DND-41 (cell line): Measurements from ENCODE around the gene RARG.

ENCODE experiments used
- ATAC-seq: fragments of 200-7000 bp; cut with Tn5 transposase; 3 replicates; pipeline ENCODE4 v1.9.1; 2021; ENCODE audit warnings: low read depth; ENCODE audit not compliant: insufficient read depth
- DNase-seq: peaks from one replicate; pipeline ENCODE4 v3.0.0-alpha.2; 2020
- H2AFZ ChIP-seq: 2 replicates; pipeline ENCODE4 v1.6.0; 2012; ENCODE audit warnings: low read depth, low read length
- H3K27ac ChIP-seq: 2 replicates; pipeline ENCODE4 v1.5.1; 2012; ENCODE audit warnings: low read length, inconsistent platforms
- H3K27me3 ChIP-seq: fragments of 200-600 bp; sonication (generic); 2 replicates; pipeline ENCODE4 v1.6.0; 2012; ENCODE audit warnings: low read length, mild to moderate bottlenecking, inconsistent platforms; ENCODE audit not compliant: insufficient read depth, poor library complexity
- H3K36me3 ChIP-seq: 2 replicates; pipeline ENCODE4 v1.5.1; 2012; ENCODE audit warnings: low read length, inconsistent platforms; ENCODE audit not compliant: insufficient read depth
- H3K4me1 ChIP-seq: 2 replicates; pipeline ENCODE4 v1.5.1; 2012; ENCODE audit warnings: mild to moderate bottlenecking, low read length; ENCODE audit not compliant: insufficient read depth
- H3K4me2 ChIP-seq: 2 replicates; pipeline ENCODE4 v1.6.0; 2012; ENCODE audit warnings: mild to moderate bottlenecking, moderate library complexity, low read length, inconsistent platforms; ENCODE audit not compliant: insufficient read depth
- H3K4me3 ChIP-seq, 2 experiments: fragments of 200-600 bp in 1 of 2; shearing (Covaris generic) in 1 of 2; 2 replicates each; pipeline ENCODE4 v1.5.1; 2012 to 2016; ENCODE audit warnings: inconsistent platforms in 2 of 2, low read length in 2 of 2, mild to moderate bottlenecking in 2 of 2, low read depth in 1 of 2, moderate library complexity in 1 of 2
- H3K79me2 ChIP-seq: 2 replicates; pipeline ENCODE4 v1.6.0; 2012; ENCODE audit warnings: low read length, inconsistent platforms; ENCODE audit not compliant: insufficient read depth
- H3K9ac ChIP-seq: 2 replicates; pipeline ENCODE4 v1.6.0; 2012; ENCODE audit warnings: low read depth, mild to moderate bottlenecking, inconsistent platforms, low read length, moderate library complexity
- H3K9me3 ChIP-seq: 2 replicates; pipeline ENCODE4 v1.5.1; 2012; ENCODE audit warnings: low read length, moderate library complexity, mild to moderate bottlenecking, inconsistent platforms; ENCODE audit not compliant: insufficient read depth, severe bottlenecking
- H4K20me1 ChIP-seq: 2 replicates; pipeline ENCODE4 v1.6.0; 2012; ENCODE audit warnings: low read length; ENCODE audit not compliant: insufficient read depth
- CTCF ChIP-seq: IDR thresholded peaks from 2 replicates; pipeline ENCODE4 v1.5.1; 2012; ENCODE audit warnings: borderline replicate concordance, low read length, moderate library complexity, mild to moderate bottlenecking; ENCODE audit not compliant: poor library complexity, severe bottlenecking; ENCODE audit errors: extremely low read depth
- EZH2 ChIP-seq: IDR thresholded peaks from 3 replicates; pipeline ENCODE4 v1.6.1; 2012; ENCODE audit warnings: borderline replicate concordance, low read depth, mild to moderate bottlenecking, moderate library complexity, low read length, inconsistent platforms; ENCODE audit not compliant: severe bottlenecking

The RARG gene

GRCh38 chr12:53236443-53237111, 4.6 kb upstream of the RARG start:
- Histone ChIP-seq H4K20me1 (no peaks in the 10 kb centered on the region), H3K4me1 (peaks cover 23% of the 10 kb centered on the region), H2AFZ (no peak overlapping the region), H3K9ac (no peak overlapping the region), H3K36me3 (no peaks in the 10 kb centered on the region), H3K4me3 (no peak overlapping the region), H3K27me3 (no peaks in the 10 kb centered on the region), H3K27ac (no peak overlapping the region), H3K9me3 (no peaks in the 10 kb centered on the region), H3K79me2 (no peaks in the 10 kb centered on the region), H3K4me2 (no peak overlapping the region)
- DNase-seq, result no peak
- ATAC-seq, result no peak
- TF ChIP-seq EZH2 (no peak), CTCF (no peak)

- TF ChIP-seq CTCF (no peak), EZH2 (no peak)
- no peak overlapping the region for H3K4me3 ChIP-seq
- no peak for DNase-seq
- no peak overlapping the region for H3K9ac ChIP-seq
- no peaks in the 10 kb centered on the region for H3K79me2 ChIP-seq
- H3K36me3 ChIP-seq, result no peaks in the 10 kb centered on the region
- peaks cover 26% of the 10 kb centered on the region for H3K4me1 ChIP-seq
- no peaks in the 10 kb centered on the region for H4K20me1 ChIP-seq
- no peaks in the 10 kb centered on the region for H3K9me3 ChIP-seq
- ATAC-seq, result no peak
- H2AFZ ChIP-seq, result no peak overlapping the region
- H3K27me3 ChIP-seq, result no peaks in the 10 kb centered on the region
- no peak overlapping the region for H3K4me2 ChIP-seq
- no peak overlapping the region for H3K27ac ChIP-seq
These were observed 3.9 kb upstream of the RARG start for GRCh38 chr12:53235742-53236442.

GRCh38 chr12:53235164-53235563, 3.2 kb upstream of the RARG start:
- Histone ChIP-seq H3K36me3 (no peaks in the 10 kb centered on the region), H4K20me1 (no peaks in the 10 kb centered on the region), H3K4me1 (peaks cover 26% of the 10 kb centered on the region), H3K79me2 (no peaks in the 10 kb centered on the region), H3K4me2 (no peak overlapping the region), H2AFZ (no peak overlapping the region), H3K9ac (no peak overlapping the region), H3K27ac (no peak overlapping the region), H3K4me3 (no peak overlapping the region), H3K9me3 (no peaks in the 10 kb centered on the region), H3K27me3 (no peaks in the 10 kb centered on the region)
- no peak for TF ChIP-seq EZH2
- no peak for TF ChIP-seq CTCF
- ATAC-seq, result no peak
- DNase-seq, result no peak
